Measurements from ENCODE around the gene MALL.
"Not testable (repeated sequence)": the region's sequence is repeated elsewhere in the genome, so short reads cannot be mapped to it uniquely, and the experiment has no call there.

MALL gene

DNA sequence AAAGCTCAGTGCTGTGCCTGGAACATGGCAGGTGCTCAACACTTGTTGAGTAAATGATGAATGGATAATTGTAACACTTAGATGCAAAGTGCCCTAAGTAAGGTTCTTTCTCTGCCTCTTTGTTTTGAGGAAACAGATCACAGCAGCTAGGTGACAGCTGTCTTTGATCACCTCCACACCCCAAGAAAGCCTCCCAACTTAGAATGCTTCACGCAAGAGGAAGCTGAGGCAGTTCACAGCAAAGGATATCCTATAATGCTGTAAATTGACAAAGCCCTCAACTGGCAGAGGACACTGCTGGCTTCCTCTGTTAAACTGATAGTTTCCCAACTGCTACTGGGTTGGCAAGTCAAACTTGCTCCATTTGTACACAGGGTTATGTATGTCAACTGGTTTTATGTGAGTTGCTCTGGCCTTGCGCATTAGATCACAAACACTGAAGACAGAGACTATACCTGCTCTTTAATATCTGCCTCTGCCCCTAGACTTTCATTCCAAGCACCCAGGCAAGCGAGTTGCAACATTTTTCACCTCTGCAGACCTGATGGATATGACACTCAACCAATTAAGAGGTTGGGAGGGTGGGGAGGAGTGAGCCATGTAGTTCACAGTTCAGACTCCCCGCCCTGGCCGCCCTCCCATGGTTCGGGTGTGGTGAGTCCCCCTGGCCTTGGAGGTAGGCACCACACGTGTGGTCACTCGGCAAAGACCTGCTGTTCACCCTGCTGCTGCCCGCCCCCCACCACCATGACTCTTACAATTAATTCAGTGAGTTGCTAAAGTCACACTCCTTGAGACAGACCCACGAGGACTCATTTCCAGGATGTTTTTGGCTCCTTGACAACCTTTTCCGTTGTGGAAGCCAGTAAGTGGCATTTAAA is 4.8 kb upstream of the MALL start:
- no peak for DNase-seq

DNA sequence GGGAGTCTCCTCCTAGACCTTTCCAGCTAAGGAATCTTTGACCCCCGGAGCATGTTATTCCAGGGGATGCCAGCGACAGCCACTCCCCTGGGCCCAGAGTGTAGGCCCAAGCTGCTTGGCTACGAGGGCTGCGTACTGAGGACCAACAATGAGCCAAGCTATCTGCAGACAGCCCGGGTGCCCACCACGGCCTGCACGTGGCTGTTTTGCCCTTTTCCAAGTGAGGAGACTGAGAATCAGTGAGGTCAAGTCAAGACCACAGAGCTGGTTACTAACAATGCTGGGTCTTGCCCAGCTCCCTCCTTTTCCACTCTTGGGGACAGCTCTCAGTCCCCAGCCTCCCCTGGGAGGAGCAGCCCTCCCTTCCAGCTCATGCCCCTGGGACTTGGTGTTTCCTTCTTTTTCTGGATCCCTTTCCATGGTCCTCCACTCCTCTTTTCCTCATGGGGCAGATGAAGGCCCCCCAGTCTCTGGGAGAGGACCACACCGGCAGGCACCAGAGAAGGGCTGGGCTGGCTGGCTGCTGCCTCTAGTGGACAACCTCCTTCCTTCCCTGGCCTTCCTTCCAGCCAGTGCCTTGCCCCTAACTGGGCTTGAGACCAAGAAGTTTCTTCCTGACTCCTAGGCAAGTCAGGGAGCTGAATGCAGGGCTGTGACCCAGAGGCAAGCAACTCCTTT is 550 bp upstream of the MALL start:
- DNase-seq = peak; percentile 21

DNA sequence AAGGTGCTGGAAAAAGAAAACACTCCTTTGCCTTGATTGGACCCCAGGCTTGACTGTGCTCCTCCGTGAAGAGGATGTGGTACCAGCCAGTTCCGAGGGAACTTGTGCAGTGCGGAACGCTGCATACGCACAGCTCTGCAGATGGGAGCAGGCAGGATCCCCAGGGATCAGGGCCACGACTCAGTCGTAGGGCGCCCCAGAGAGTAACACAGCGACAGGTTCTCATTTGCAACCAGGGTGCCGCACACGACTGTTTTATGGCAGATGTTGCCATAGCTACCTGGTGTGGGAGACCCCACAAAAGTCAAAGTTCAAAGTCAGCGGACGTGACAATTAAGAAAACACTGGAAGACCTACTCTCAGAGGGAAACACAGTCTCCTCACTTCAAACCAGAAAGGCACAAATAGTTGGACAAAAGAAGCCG is 779 bp downstream of the MALL start:
- DNase-seq = no peak

DNA sequence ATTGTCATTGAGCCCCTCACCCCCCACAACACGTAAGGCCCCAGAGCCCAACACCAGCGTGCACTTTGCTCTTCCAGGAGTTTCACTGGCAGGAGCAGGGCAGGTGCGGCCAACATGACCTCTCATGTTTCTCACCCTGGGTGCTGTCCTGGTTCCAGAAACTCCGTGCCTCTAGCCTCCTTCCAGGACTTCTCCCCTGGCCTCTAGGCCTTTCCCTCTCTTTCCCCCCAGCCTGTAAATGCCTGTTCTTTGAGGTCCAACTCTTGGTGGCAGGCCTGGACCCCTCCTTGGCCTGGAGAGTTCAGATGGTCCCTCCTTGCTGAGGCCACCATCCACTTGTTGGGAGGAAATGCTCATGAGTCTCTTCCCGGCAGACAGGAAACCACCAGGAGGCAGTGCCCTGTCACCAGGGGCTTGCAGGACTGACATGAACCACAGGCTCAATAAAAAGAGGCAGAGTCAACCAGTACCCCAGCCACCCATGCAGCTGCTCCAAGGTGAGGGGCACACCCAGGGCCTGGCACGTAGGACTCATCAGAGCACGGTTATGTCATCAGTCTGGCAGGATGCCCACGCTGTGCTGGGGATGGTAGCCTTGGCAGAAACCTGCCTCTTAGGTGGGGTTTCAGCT is 1.5 kb downstream of the MALL start:
- no peak for DNase-seq

DNA sequence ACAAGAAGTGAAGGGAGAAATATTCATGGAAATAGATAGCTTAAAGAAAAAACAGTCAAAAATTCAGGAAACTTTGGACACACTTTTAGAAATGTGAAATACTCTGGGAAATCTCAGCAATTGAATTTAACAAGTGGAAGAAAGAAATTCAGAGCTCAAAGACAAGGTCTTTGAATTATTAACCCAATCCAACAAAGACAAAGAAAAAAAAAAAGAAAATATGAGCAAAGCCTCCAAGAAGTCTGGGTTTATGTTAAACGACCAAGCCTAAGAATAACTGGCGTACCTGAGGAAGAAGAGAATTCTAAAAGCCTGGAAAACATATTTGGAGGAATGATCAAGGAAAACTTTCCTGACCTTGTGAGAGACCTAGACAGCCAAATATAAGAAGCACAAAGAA is 7.3 kb downstream of the MALL start:
- not testable (repeated sequence) for DNase-seq

DNA sequence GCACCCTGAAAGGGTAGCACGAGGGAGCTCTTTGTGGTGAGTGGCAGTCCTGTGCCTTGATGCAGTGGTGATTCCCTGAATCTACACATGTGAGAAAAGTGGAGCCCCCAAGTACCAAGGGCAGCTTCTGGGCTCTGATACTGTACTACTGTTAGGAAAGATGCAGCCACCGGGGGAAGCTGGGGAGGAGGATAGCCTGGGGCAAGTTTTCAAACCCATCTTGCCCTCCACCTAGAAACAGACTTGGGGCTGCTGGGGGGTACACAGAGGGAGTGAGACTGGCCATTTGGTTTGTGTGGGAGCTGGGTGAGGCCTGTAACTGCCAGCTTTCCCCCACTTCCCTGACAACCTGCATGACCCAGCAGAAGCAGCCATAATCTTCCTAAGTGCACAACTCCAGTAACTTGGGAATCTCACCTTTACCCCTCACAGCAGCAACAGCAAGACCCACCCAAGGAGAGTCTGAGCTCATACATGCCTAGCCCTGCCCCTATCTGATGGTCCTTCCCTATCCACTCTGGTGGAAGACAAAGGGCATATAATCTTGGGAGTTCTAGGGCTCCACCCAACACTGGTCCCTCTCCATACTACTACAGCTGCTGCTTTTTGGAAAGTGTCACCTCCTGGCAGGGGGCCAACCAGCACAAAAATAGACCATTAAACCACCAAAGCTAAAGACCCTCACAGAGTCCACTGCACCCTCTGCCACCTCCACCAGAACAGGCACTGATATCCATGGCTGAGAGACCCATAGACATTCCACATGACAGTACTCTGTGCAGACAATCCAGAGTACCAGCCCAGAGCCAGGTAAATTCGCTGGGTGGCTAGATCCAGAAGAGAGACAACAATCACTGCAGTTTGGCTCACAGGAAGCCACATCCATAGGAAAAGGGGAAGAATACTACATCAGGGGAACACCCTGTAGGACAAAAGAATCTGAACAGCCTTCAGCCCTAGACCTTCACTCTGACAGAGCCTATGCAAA is 8.2 kb downstream of the MALL start:
- DNase-seq = no peak

DNA sequence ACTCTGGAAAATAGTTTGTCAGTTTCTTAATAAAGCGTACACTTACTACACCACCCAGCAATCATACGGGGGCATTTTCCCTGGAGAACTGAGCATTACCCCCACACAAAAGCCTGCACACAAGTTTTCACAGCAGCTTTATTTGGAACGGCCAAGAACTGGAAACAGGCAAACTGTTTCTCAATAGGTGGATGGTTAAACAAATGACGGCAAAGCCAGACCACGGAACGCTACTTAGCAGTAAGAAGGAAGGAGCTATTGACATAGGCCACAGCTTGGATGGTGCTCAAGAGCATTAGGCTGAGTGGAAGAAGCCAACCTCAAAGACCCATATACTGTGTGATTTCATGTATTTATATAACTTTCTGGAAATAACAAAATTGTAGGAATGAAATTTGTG is 9.0 kb downstream of the MALL start:
- DNase-seq = no peak

DNA sequence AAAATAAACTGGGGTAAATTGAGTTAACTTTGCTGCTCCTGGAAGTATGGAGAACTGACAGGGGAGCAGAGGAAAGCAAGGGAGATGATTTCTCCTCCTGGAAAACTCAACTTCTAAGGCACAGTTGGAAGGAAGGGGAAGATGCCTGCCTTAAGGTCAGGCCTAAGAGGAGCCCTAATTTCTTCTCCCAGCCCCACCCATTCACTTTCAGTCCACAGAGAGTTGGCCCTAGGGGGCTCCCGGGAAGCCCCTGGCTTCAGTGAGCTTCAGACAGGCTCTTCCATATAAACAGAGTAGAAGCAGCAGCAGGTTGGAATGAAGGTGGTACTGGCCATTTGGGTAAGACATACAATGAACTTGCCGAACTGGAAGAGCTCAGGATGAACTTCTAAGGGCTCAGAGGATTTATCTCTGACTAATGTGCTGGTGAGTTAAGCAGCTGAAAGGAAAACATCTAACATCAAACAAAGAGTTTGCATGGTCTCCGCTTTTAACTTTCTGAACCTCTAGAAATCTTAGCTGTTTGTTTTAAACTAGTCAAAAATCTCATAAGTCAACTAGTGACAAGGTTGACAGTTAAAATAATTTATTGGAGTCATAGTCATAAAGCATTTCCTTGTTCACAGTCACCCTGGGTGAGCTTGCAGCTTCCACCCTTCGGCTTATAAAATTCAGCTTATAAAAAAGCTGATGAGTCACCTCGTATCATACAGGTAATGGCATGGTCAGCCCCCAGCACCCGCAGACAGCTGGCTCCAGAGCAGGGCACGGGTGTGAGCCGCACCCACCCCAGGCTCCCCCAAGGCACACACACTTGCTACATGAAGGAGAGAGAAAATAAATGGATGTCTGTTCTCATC is 9.8 kb downstream of the MALL start:
- no peak for DNase-seq

DNA sequence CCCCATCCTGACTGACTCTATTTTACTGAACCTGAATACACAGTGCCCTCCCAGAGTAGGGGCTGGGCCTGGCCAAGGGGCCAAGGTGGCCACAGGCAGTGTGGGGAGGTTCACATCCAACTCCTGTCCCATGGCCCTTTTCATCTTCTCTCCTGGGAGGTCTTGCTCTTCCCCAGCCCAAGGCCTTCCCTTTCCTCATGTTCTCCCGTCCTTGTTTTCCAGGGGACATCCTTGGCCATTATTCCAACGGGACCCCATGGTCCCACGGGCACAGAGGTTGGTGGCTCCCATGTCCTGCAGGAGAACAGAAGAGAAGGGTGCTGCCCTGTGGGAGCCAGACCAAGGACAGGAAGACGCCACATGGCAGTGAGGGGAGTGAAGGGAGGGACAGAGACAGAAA is 10.4 kb downstream of the MALL start:
- DNase-seq = no peak

DNA sequence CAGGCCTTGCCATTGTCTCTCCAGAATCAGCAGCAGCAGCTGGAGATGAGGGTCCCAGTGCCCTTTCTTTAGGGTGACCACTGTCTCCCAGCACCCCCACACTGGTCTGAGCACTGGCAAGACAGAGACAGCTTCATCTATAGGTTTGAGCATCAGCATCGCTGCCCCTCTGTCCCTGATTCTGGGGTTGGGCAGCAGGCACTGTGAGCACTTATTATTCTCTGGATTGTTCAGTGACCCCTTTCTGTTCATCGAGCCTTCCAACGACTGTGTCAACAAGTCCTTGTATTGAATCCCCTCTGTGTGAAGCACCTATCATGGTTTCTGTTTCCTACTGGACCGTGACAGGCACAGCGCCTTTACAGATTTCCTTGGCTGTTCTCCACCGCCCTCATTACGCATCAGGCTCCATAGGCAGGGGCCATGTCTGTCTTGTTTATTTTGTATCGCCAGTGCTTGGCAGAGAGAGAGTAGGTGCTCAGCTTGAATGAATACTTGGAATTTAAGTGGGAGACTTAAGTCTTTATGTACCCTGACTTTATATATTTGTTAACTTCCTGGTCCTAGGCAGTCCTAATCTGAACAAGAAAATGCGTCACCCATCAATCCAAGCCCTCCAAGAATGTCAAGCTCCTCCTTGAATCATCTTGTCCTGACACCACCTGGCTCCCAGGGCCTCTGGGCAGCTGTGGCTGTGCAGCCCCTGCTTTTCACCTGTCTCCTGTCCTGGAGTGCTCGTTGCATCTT is 11.4 kb downstream of the MALL start:
- no peak for DNase-seq

DNA sequence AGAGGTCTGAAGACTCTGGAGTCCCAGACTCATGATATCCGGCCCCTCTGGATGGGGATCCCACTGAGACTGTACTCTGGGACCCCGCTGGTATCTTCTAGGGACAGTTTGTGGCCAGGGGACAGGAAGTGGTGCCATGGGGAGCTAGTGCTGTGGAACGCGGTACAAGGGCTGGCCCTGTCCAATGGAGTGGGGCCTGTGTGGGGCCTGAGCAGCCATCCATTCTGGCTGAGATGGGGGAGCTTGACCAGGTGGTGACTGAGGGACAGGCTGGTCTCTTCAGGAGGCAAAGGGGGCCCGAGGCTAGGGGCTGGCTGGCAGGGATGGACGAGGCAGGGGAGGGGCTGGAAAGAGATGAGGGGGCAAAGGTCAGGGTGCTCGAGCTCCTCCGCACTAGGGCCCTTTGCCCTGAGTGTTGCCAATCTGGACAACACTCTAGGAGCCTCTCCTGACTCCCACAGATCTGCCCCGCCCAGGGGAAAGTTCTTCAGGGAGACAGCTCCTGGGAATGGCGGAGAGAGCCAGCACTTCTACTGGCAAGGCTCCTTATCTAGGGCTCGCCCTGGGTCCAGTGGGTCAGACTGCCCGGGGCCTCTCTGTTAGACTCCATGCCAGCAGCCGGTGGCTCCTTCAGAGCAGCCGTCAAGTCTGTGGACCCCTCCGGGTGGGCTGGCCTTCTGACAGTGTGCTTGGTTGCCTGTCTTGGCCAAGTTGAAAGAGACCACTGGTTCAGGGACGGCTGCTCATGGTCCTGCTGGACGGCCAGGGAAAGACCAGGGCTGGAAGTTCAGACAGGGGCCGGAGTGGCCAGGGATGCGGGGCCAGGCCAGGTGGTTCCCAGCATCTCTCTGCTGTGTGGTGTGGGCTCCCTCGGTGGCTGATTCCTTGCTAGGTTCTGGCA is 12.3 kb downstream of the MALL start:
- DNase-seq = no peak

DNA sequence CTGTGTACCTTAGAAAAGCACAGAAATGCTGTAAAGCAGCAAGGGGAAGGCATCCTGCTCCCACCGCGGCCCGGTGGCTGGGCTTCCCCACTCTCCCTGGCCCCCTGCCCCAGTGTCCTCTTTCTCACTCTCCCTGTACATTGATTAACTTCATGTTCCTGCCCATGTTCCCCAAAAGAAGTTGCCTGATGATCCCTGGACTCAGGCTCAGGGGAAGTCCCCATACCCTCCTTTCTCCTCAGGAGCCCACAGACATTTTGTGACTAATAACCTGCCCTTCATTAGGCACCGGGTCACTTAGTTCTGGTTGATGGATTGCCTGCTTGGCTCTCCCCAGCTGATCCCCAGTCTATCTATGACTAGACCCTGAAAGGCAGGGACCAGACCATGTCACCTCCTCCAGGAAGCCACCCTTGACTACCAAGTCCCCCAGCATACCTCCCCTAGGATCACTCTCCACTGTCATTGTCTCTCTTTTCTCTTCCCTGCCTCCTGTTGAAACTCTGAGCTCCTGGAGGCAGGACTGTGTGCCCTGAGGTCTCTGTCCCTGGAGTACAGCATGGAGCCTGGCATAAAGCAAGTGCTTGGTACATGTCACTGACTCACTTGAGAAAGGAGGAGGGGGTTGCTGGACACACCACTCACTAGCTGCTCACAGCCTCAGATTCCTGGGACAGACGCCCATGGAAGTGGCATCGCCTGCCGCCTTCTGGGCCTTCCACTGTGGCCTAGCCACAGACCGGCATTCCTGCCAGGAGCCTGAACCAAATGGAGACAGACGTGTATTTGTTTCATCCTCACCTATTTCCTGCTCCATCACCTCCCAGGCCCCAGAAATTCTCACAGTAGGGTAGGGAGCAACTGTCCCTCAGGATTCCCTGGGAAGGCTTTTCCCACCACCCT is 13.5 kb downstream of the MALL start:
- peak; percentile 20 for DNase-seq

DNA sequence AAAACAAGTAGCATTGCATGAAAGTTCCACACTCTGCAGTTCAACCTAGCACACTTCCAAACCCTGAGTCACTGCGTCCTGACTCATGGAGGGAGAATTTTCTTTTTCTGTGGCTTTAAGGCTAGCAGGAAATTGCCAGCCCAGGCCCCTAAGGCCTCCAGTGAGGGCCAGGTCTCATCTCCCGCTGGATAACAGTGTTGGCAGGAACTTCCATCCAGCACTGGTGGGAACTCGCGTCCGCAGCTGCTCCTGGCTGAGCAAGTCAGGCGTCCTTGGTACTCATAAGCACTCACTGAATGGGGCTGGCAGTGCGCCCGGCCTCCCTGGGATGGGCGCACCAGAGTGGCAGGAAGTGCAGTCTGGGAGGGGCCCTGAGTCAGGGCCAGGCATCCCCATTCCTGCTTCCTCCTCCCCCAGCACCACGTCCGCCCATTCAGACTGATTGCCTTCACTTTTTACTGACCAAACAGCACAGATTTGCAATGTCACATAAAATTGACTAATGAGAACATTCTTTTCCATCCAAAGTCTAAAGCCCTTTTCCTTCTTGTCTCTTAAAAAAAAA is 14.3 kb downstream of the MALL start:
- peak; percentile 91 for DNase-seq

DNA sequence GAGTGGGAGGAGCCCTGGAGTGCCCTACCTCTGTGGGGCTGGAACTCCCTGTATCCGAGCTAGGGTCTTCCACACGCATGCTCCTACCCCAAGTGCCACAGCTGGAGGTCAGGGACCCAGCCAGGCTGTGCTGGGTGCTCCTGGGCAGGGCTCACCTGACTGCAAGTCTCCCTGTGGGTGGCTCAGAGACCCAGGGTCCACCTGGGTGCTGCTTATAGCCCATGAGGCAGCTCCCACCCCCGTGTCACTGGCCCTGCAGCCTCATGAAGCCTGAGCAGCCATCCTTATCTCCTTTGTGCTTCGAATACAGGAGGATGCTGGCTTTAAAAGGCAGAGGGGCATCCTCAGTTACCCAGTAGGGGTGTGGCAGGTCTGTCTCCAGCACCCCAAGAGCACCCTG is 14.7 kb downstream of the MALL start:
- DNase-seq = not testable (repeated sequence)

DNA sequence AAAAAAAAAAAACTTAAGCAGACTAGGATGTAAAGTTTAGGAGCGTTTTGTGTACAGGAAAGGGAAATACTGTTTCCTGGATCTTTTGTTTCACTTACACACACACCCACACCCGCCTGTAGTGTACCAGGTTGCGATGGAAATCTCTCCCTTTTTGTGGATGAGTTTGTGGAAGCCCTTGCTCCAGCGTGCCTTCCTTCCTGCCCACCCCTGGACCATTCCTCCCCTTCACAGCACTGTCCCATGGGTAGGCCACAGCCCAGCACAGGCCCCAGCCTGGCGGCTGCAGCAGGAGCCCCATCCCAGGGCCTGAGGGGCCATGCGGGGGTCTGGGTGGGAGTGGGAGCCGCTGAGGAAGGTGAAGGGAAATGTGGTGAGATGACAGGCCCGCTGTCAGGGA is 15.1 kb downstream of the MALL start:
- DNase-seq = no peak

DNA sequence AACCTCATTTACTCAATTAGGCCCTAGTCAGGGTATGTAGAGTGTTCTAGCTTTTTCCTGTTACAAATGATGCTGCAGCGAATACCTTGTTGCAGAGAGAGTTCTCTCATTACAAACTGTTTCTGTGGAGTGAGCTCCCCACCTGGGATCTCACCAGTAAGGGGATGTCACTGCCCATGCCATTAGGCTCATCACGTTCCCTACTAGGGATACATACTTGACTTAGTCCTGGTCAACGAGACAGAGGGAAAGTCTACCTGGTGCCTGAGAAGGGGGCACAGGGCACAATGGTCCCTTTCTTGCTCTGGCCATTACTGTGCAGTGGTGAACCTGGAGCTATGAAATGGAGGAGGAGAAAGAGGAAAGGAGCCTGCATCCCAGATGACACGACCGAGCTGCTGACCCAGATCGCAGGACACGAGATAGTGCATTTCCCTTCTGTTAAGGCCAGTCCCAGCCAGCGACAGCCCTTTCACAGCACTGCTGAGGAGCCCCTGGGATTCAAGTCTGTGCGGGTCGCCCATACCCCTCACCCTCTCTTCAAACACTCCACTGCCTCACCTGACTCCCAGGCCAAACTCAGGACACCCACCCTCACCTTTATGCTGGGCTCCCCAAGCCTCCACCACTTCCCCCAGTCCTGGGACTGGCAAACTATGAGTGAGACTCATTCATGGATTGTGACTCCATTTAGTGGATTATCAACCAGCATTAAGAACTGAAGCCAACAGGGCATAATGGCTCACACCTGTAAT is 16.0 kb downstream of the MALL start:
- no peak for DNase-seq

DNA sequence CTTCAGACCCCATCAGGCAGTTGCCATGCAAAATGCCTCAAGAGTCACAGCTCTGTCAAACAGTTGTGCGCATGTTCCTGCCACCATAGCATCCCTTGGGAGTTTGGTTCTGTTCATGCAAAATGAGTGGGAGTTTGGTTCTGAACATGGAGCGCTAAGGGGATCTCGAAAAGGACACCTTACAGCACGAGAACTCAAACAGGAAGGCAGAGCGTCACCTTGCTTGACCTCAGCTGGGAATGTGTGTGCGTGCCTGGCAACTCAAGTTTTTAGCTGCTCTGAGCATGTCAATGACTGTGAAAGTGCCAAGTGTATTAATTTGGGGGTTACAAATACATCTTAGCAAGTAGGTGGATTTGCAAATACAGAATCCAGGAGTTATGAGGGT is 16.6 kb downstream of the MALL start:
- DNase-seq = no peak
